Immature natural killer cell (primary cell): ENCODE results near the gene CBY3. TPM values are rescaled to one million over a fixed set of nuclear protein-coding genes. Genes with fewer than 3 reads are reported as not detected.
A peak's percentile ranks its signal among the peaks of the same experiment; 100 is the strongest.

Source experiments
- DNase-seq, 3 donors: peaks; one replicate each; pipeline ENCODE4 v3.0.0; 2022; ENCODE audit warnings: mixed read lengths in 1 of 3
- H3K27ac Mint-ChIP-seq, 6 donors: one replicate each; pipeline ENCODE4 v1.8.0; 2020; ENCODE audit warnings: mixed read lengths in 6 of 6, mild to moderate bottlenecking in 5 of 6, inconsistent platforms in 4 of 6, moderate library complexity in 3 of 6
- H3K27me3 Mint-ChIP-seq, 3 donors: one replicate each; pipeline ENCODE4 v1.8.0; 2020 to 2021; ENCODE audit warnings: low read depth in 3 of 3, mild to moderate bottlenecking in 3 of 3, mixed read lengths in 3 of 3, moderate library complexity in 3 of 3, inconsistent platforms in 1 of 3
- H3K36me3 Mint-ChIP-seq, 3 donors: one replicate each; pipeline ENCODE4 v1.8.0; 2020; ENCODE audit warnings: mixed read lengths in 3 of 3, inconsistent platforms in 2 of 3, mild to moderate bottlenecking in 2 of 3
- H3K4me1 Mint-ChIP-seq, 2 donors: one replicate each; pipeline ENCODE4 v1.8.0; 2020; ENCODE audit warnings: inconsistent platforms in 2 of 2, mild to moderate bottlenecking in 2 of 2, mixed read lengths in 2 of 2, moderate library complexity in 1 of 2
- H3K4me3 Mint-ChIP-seq, 5 donors: one replicate each; pipeline ENCODE4 v1.8.0; 2020; ENCODE audit warnings: mild to moderate bottlenecking in 5 of 5, mixed read lengths in 5 of 5, inconsistent platforms in 3 of 5, moderate library complexity in 3 of 5
- H3K9me3 Mint-ChIP-seq, 6 donors: one replicate each; pipeline ENCODE4 v1.8.0; 2020; ENCODE audit warnings: mild to moderate bottlenecking in 6 of 6, mixed read lengths in 6 of 6, inconsistent platforms in 4 of 6, moderate library complexity in 3 of 6
- polyA plus RNA-seq, 3 donors: library from polyadenylated mRNA; unstranded; fragments of 300-500 nt; fragmentation: Illumina TruSeq; gene quantifications; one replicate each; pipeline ENCODE4 v1.2.3, GENCODE V29; 2021

The CBY3 gene
- polyA plus RNA-seq, result 1 to 10 TPM in 1 of 3 donors, under 1 TPM in 2; 0.56 to 1.3 (median 0.86) TPM

DNA sequence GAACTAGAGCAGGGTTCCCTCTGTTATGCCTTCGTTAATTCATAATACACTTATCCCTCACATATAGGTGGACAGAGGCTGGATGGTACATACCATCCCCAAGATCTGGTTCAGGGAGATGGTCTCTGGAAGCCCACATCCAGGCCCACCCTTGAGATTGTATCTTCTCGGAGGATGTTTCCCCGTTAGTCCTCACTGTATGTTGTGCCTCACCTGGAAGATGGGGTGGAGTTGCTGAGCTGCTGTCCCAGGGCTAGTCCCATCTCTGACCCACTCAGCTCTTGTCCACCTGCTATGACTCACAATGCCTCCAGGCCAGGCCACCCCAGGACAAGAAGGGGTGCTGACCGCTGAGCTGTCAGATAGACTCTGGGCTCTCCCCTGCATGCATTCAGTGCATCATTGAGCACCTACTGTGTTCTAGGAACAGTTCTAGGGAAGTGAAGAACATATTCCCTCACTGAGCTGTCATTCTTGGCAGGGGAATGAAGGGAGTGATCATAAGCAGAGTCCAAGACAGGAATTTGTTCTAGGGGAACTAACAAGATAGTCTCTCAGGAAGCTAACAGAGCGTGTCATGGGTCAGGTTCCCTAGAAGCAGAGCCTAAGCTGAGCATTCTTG, at the start of gene CBY3:
Gene CBY3, minus strand, starts transcription at position 255 of the 622 bp plus-strand sequence. Its CDS starts 116 bp downstream, at position 139.
- Mint-ChIP-seq H3K36me3 (peaks cover 0 to 2% (median 0%) of the 10 kb centered on the region in 3 donors), H3K27ac (peak within 1 kb of the TSS; percentile 69 to 85 (median 78)), H3K9me3 (no peaks in the 10 kb centered on the region), H3K4me3 (peak within 1 kb of the TSS; percentile 53 to 75 (median 67)), H3K4me1 (peaks cover 30 to 34% of the 10 kb centered on the region in 2 donors), H3K27me3 (peaks cover 6 to 11% (median 8%) of the 10 kb centered on the region in 3 donors)
- no peak for DNase-seq

DNA sequence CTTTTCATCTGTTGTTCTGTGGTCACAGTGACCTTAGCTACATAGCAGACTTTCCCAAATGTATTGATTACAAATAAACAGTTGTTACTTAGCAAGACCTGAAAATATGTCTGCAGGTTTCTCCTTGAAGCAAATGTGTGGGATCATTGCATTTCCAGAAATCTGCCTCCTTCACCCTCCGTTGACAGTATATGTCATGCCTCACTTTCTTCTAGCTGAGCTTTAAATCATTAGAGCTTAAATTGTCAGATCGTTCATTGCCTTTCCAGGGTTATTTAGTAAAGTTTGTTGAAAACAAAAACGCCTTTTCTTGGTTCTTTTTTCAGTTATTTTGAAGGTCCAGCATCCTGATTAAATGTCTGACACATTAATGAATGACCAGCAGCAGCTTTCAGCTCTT, 49.5 kb upstream of the CBY3 start:
- Mint-ChIP-seq H3K27me3 (peaks cover 2 to 4% (median 4%) of the 10 kb centered on the region in 3 donors), H3K4me1 (peaks cover 24 to 32% of the 10 kb centered on the region in 2 donors), H3K27ac (peak overlapping the region in 5 of 6 donors; percentile 35 to 86 (median 72)), H3K36me3 (peaks cover 12 to 42% (median 22%) of the 10 kb centered on the region in 3 donors), H3K4me3 (no peak overlapping the region), H3K9me3 (no peaks in the 10 kb centered on the region)
- DNase-seq, result no peak

DNA sequence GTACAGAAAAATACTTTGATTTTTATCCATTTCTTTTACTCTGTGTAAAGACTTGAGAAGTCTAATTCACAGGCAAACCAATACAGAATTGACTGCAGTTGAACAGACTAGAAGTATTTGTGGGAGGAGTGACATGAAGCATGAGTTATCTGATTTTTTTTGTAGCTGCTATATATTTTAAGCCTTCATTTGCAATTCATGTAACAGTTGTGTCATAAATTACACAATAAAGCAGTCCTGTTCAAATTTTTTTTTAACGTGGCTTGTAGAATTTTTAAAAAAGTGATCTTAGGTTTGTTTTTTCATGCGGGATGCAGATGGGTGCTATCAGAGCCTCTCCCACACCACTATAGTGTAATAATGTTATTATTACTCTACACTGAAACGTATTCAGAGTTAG, 48.9 kb upstream of the CBY3 start:
- H3K9me3 Mint-ChIP-seq, result no peaks in the 10 kb centered on the region
- no peak overlapping the region for H3K4me3 Mint-ChIP-seq
- H3K27me3 Mint-ChIP-seq, result peaks cover 2 to 4% (median 4%) of the 10 kb centered on the region in 3 donors
- peaks cover 22 to 28% of the 10 kb centered on the region in 2 donors for H3K4me1 Mint-ChIP-seq
- peak overlapping the region in 3 of 6 donors; percentile 5 to 72 (median 54) for H3K27ac Mint-ChIP-seq
- H3K36me3 Mint-ChIP-seq, result peaks cover 12 to 42% (median 22%) of the 10 kb centered on the region in 3 donors
- DNase-seq, result no peak

DNA sequence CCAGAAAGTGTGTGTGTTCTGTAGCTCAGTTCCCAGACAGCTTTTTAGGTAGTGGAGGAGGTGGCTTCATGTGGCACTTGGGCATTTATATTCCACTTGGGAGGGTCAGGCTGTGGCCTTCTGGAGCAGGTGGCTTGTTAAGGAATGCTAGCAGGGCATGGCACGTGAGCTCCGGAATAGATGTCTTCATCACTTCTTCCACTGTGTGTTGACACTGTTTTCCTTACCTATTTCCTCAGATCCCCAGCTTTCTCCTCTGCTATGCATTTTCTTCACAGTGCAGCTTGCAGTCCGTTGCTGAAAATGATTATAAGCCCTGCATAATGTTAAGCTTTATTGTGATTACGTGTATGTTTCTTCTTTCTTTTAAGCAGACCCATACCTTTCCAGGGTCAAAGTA, 48.5 kb upstream of the CBY3 start:
- H3K27ac Mint-ChIP-seq, result peak overlapping the region in 2 of 6 donors; percentile 51 to 61
- peaks cover 18 to 23% of the 10 kb centered on the region in 2 donors for H3K4me1 Mint-ChIP-seq
- H3K27me3 Mint-ChIP-seq, result peaks cover under 1 to 4% (median 2%) of the 10 kb centered on the region in 3 donors
- no peaks in the 10 kb centered on the region for H3K9me3 Mint-ChIP-seq
- no peak overlapping the region for H3K4me3 Mint-ChIP-seq
- H3K36me3 Mint-ChIP-seq, result peaks cover 16 to 46% (median 27%) of the 10 kb centered on the region in 3 donors
- DNase-seq, result no peak

DNA sequence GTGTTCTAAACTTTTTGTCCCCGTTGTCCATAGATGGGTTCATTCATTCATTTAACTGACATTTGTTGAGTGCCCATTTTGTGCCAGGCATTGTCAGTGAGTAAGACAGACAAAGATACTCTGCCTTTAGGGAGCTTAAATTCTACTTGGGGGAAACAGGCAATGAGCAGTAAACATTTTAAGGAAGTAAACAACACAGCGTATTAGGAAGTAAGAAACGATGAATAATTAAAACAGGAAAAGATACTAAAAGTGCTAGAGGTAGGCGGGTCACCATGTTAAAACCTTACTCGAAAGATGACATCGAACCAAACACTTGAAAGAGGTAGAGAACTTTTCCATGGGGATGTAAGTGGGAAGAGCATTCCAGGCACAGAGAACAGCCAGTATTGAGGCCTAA, 46.3 kb upstream of the CBY3 start:
- H3K9me3 Mint-ChIP-seq, result no peaks in the 10 kb centered on the region

DNA sequence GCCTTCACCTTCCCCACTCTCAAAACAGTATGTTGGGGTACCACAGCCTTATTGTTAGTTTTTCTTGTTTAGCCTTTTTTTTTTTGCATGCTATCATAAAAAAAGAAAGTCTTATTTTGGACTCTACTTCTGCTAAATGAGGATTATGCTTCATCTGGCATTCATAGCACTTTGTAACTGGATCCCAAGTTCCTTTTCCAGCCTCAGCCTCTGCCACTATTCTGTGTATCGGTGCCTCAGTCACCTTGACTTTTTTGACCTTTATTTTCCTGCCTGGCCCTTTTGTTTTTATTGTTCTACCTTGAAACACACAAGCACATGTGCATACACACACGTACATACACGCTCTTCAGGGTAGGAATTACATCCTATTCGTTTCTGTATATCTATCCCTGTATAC, 43.3 kb upstream of the CBY3 start:
- Mint-ChIP-seq H3K4me3 (no peak overlapping the region), H3K27ac (peak overlapping the region in 4 of 6 donors; percentile 12 to 75 (median 37)), H3K27me3 (peaks cover 0 to 2% (median 0%) of the 10 kb centered on the region in 3 donors), H3K4me1 (peaks cover 0 to 11% of the 10 kb centered on the region in 2 donors), H3K36me3 (peaks cover 29 to 67% (median 48%) of the 10 kb centered on the region in 3 donors), H3K9me3 (no peaks in the 10 kb centered on the region)
- no peak for DNase-seq

More for the DNA sequence above, 46.3 kb upstream of the CBY3 start:
- DNase-seq, result no peak
- H3K4me3 Mint-ChIP-seq, result no peak overlapping the region
- peak overlapping the region in 5 of 6 donors; percentile 2 to 69 (median 57) for H3K27ac Mint-ChIP-seq
- peaks cover 5 to 19% of the 10 kb centered on the region in 2 donors for H3K4me1 Mint-ChIP-seq
- H3K36me3 Mint-ChIP-seq, result peaks cover 25 to 68% (median 47%) of the 10 kb centered on the region in 3 donors
- H3K27me3 Mint-ChIP-seq, result no peaks in the 10 kb centered on the region

DNA sequence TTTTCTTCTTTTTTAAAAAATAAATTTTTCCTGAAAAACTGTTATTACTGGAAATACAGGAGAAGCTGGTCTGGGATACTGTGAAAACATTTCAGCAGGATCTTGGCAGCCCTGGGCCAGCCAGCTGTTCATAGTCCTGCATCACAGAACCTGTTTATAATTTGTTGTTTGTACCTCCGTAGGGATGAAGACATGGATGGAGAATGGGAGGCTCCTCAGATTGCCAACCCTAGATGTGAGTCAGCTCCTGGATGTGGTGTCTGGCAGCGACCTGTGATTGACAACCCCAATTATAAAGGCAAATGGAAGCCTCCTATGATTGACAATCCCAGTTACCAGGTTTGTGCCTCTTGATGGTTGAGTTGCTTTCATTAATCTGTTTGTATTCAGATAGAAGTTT, 39.4 kb upstream of the CBY3 start:
- peak overlapping the region in 1 of 6 donors; percentile 70 for H3K27ac Mint-ChIP-seq
- peaks cover 0 to 1% (median 0%) of the 10 kb centered on the region in 6 donors for H3K9me3 Mint-ChIP-seq
- DNase-seq, result no peak
- H3K4me1 Mint-ChIP-seq, result peaks cover 2 to 30% of the 10 kb centered on the region in 2 donors
- H3K27me3 Mint-ChIP-seq, result peaks cover 0 to 2% (median 1%) of the 10 kb centered on the region in 3 donors
- peaks cover 25 to 58% (median 39%) of the 10 kb centered on the region in 3 donors for H3K36me3 Mint-ChIP-seq
- no peak overlapping the region for H3K4me3 Mint-ChIP-seq

DNA sequence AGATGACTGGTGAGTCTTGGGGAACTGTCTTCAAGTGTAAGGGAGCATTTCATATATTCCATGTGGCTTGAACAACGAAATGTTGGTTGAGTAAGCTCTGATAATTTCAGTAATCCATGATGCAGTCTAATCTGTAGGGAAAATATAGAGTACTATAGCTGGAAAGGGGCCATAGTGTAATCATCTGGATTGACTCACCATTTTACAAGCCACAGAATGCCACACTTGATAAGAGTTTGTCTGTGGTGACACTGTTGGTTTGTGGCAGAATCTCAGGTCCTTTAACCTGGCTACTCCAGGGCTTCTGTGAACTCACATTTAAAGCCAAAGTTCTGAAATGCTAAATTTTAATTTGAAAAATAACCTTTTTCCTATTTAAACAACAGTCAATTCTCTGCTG, 35.5 kb upstream of the CBY3 start:
- H3K4me1 Mint-ChIP-seq, result peaks cover 2 to 18% of the 10 kb centered on the region in 2 donors
- peaks cover 12 to 29% (median 13%) of the 10 kb centered on the region in 3 donors for H3K36me3 Mint-ChIP-seq
- no peak for DNase-seq
- H3K27ac Mint-ChIP-seq, result peak overlapping the region in 3 of 6 donors; percentile 7 to 57 (median 32)
- H3K4me3 Mint-ChIP-seq, result no peak overlapping the region
- H3K9me3 Mint-ChIP-seq, result peaks cover 0 to 1% (median 0%) of the 10 kb centered on the region in 6 donors
- peaks cover 0 to 1% (median 1%) of the 10 kb centered on the region in 3 donors for H3K27me3 Mint-ChIP-seq

DNA sequence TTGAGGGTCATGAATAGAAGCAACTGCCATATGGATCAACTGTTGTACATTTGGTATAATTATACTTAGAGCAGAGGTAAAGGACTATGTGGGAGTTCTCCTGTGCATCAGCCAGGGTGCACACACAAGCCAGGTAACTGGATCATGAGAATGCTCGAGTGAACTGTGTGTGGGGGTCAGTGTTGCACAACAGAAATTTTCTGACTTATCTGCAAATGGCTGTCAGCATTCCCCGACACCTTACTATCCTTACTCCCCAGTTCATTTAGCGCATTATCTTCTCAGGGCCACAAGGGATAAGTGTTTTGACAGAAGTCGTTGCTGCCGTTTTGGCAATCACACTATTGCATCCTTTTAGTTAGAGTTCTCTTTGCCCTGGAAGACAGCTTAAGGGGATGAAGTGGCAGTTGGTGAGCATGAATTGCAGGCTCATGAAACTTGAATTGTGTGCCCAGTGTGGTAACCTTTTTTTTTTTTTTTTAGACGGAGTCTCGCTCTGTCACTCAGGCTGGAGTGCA, 19.6 kb upstream of the CBY3 start:
- DNase-seq, result no peak
- Mint-ChIP-seq H3K4me3 (peak overlapping the region; percentile 88 to 97 (median 97)), H3K9me3 (no peaks in the 10 kb centered on the region), H3K4me1 (peaks cover 54 to 64% of the 10 kb centered on the region in 2 donors), H3K27ac (peak overlapping the region; percentile 91 to 98 (median 96)), H3K36me3 (peaks cover 3 to 10% (median 5%) of the 10 kb centered on the region in 3 donors), H3K27me3 (peaks cover 2 to 20% (median 15%) of the 10 kb centered on the region in 3 donors)

DNA sequence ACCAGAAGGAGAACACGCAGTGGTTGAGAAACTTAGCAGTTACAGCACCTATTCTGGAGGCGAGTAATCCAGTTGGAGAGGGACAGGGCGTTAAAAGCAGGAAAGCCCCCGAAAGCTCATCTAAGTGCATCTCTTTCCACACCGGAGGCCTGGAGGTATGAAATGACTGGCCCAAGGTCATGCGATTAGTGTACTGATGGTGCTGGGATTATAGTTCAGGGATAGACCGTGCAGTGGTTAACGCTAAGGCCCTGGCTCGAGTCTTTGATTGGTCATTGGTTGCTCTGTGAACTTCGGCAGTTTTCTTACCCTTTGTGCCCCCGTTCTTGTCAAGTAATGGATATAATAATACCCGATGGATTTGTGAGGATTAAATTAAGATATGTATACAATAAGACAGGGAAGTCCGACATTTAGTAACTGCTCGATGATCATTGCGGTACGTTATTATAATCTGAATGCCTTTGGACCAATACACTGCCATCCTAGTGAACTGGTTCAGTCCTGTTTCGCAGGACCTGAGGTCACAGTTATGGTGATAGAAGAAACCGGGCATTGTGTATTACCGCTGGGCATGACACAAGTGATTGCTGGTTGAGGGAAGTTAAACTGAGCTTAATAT, 18.9 kb upstream of the CBY3 start:
- H3K36me3 Mint-ChIP-seq, result peaks cover 0 to 7% (median 2%) of the 10 kb centered on the region in 3 donors
- H3K4me1 Mint-ChIP-seq, result peaks cover 51 to 60% of the 10 kb centered on the region in 2 donors
- H3K4me3 Mint-ChIP-seq, result peak overlapping the region; percentile 88 to 97 (median 97)
- no peaks in the 10 kb centered on the region for H3K9me3 Mint-ChIP-seq
- peak; percentile 28 to 39 (median 36) for DNase-seq
- peaks cover 2 to 20% (median 15%) of the 10 kb centered on the region in 3 donors for H3K27me3 Mint-ChIP-seq
- H3K27ac Mint-ChIP-seq, result peak overlapping the region; percentile 91 to 98 (median 96)

DNA sequence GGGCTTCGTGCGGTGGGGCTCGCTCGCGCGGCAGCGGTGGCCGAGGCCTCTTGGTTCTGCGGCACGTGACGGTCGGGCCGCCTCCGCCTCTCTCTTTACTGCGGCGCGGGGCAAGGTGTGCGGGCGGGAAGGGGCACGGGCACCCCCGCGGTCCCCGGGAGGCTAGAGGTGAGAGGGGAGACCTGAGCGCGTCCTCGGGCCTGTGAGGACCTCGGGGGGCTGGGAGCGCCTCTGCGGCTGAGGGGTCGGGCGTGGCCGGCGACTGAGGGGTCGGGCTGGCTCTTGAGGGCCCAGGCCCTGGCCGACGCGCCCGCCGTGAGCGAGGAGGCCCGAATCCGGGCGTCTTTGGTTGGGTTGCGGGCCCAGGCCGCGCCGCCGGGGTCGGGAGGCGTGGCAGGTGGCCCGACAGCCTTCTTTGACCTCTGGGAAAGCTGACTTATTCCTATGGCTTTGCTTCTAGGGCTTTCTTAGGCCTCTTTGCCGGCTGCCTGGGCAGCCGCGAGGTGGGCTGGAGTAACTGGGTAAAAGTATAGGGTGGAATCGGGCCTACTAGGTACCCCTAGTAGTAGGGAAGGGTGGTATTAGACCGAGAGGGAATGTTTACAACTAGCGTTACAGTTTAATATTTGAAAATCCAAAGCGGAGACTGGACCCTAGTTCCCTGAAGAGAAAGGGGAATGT, 18.2 kb upstream of the CBY3 start, which contains the start of gene CANX:
Gene CANX, plus strand, starts transcription at position 33 of the 681 bp plus-strand sequence. CDS start 6,715 bp downstream, outside the sequence.
- no peak for DNase-seq
- Mint-ChIP-seq H3K4me1 (peaks cover 54 to 65% of the 10 kb centered on the region in 2 donors), H3K36me3 (peaks cover 0 to 7% (median 2%) of the 10 kb centered on the region in 3 donors), H3K27ac (peak within 1 kb of the TSS; percentile 97 to 99 (median 98)), H3K9me3 (no peaks in the 10 kb centered on the region), H3K4me3 (peak within 1 kb of the TSS; percentile 88 to 97 (median 97)), H3K27me3 (peaks cover 2 to 23% (median 15%) of the 10 kb centered on the region in 3 donors)

DNA sequence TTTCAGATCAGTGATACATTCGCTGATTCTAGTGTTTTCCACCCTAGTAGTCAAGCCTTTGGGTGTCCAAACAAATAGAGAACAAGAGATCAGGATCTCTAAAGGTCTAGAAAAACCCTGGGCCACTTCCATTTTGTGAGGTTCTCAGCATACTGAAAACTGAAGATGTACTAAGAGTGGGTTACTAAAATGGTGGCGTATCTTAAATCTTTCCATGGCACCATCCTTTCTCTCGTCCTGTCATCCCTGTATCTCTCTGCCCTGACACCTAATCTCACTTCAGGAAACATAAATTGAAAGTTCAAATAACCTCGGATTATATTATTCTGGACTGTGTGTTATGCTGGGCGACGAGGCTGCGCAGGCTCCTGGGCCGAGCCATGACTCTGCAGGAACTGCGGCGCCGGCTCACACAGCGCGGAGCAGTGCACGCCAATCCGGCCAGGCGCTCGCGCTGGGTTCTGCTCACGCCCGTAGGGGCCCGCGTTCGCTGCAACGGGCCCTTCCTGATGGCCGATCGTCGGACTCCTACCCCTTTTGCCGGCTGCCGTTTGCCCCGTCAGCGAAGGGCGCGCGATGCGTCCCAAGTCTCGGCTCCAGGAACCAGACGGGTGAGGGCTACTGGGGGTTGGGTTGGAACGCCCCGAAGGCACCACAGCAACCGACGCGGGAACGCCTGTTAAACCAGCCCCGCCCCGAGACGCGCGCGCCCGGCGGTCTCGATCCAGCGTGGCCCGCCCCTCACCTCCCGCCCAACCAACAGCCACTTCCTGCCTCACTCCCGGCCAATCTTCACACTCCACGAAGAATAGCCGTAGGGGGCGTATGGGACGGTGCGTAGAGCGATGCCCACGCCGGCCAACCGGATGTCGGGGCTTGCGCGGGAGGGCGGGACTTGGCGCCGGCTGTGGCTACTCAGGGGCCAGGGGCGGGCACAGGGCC, 17.4 kb upstream of the CBY3 start:
- peaks cover 2 to 23% (median 12%) of the 10 kb centered on the region in 3 donors for H3K27me3 Mint-ChIP-seq
- peak overlapping the region; percentile 88 to 97 (median 97) for H3K4me3 Mint-ChIP-seq
- H3K4me1 Mint-ChIP-seq, result peaks cover 46 to 59% of the 10 kb centered on the region in 2 donors
- peaks cover 0 to 2% (median 0%) of the 10 kb centered on the region in 3 donors for H3K36me3 Mint-ChIP-seq
- H3K9me3 Mint-ChIP-seq, result no peaks in the 10 kb centered on the region
- H3K27ac Mint-ChIP-seq, result peak overlapping the region; percentile 97 to 99 (median 98)
- DNase-seq, result peak; percentile 99 to 100 (median 100)
